AG10803 (cell line): Measurements from ENCODE around the gene FZD1.

Experiments
- DNase-seq: peaks from one replicate; pipeline ENCODE4 v3.0.0; 2010; ENCODE audit warnings: low read depth
- H3K4me3 ChIP-seq: 2 replicates; pipeline ENCODE4 v1.5.1; 2011; ENCODE audit warnings: mild to moderate bottlenecking, low read length, control low read depth
- CTCF ChIP-seq: conservative IDR thresholded peaks from 2 replicates; pipeline ENCODE4 v1.5.1; 2011; ENCODE audit warnings: mild to moderate bottlenecking, low read length, control low read depth, inconsistent platforms

The FZD1 gene

GRCh38 chr7:91247500-91247899 lies 16.7 kb upstream of the FZD1 start:
- no peak for TF ChIP-seq CTCF
- no peak for DNase-seq
- no peak overlapping the region for H3K4me3 ChIP-seq

GRCh38 chr7:91248996-91249395 lies 15.2 kb upstream of the FZD1 start:
- no peak overlapping the region for H3K4me3 ChIP-seq
- TF ChIP-seq CTCF, result no peak
- DNase-seq, result peak; percentile 49

- no peak for TF ChIP-seq CTCF
- DNase-seq, result peak; percentile 83
- no peak overlapping the region for H3K4me3 ChIP-seq
Observed at GRCh38 chr7:91249506-91250233, 14.6 kb upstream of the FZD1 start.

GRCh38 chr7:91250706-91251105 lies 13.5 kb upstream of the FZD1 start:
- H3K4me3 ChIP-seq, result no peak overlapping the region
- TF ChIP-seq CTCF, result no peak
- no peak for DNase-seq

- peak; percentile 86 for DNase-seq
- no peak for TF ChIP-seq CTCF
- no peak overlapping the region for H3K4me3 ChIP-seq
Observed at GRCh38 chr7:91251877-91252276, 12.4 kb upstream of the FZD1 start.

GRCh38 chr7:91263384-91264045 lies 718 bp upstream of the FZD1 start:
- TF ChIP-seq CTCF, result no peak; the same call in 1 of the 2 replicates
- no peak for DNase-seq
- H3K4me3 ChIP-seq, result peak overlapping the region; percentile 85
